ENCODE results near the gene OPCML. TPM values are rescaled to one million over a fixed set of nuclear protein-coding genes. Genes with fewer than 3 reads are reported as not detected.

OPCML gene
- total RNA-seq, 1 experiment from 2014 or later: 0.94 TPM

DNA sequence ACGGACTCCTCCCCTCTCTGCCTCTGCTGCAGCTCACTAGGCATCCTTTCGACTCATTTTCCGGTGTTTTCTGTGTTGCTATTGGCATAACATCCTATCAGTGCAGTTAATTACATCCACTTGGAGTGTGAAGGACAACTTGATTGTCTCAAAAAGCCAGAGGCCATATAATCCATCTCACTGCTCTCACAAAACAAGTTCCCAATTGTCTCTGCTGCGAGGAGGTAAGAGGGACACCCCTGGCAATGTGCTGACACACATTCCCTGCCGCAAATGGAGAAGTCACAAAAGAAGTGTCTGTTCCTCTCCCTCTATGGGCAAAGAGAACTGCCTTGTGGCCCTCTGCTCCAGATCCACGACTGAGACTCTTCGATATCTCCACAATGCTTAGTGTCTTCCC, 618.4 kb downstream of the OPCML start:
- Mint-ChIP-seq H3K36me3 (ENCODE audit: insufficient read depth in 1 of 3, low read depth in 3 of 3) (no peaks in the 10 kb centered on the region), H3K27ac (no peak overlapping the region), H3K9me3 (no peaks in the 10 kb centered on the region), H3K27me3 (ENCODE audit: low read depth) (no peaks in the 10 kb centered on the region), H3K4me1 (peaks cover 7 to 10% of the 10 kb centered on the region in 2 experiments), H3K4me3 (no peak overlapping the region)
- H2BK5ac ChIP-seq (ENCODE audit: insufficient read length, low read length): no peak overlapping the region
- no peak overlapping the region for H3K56ac ChIP-seq (ENCODE audit: insufficient read length, low read depth, low read length)
- H4K20me1 ChIP-seq (ENCODE audit: control insufficient read depth, insufficient read depth, insufficient read length): no peaks in the 10 kb centered on the region
- no peak overlapping the region for H2BK20ac ChIP-seq (ENCODE audit: low read depth, low read length, poor library complexity, severe bottlenecking)
- H3K27me3 ChIP-seq (ENCODE audit: insufficient read depth, low read length): no peaks in the 10 kb centered on the region
- no peak overlapping the region for H2BK15ac ChIP-seq (ENCODE audit: low read depth, low read length)
- no CpG with 5 or more reads among the region's 7 CpGs for WGBS (ENCODE audit: extremely low coverage, insufficient read length, low lambda C conversion rate)
- H3K4me2 ChIP-seq (ENCODE audit: insufficient read depth, insufficient read length, low read length): no peak overlapping the region
- H3K23me2 ChIP-seq (ENCODE audit: insufficient read length, low read depth, low read length, poor library complexity, severe bottlenecking): no peaks in the 10 kb centered on the region
- no peak overlapping the region for H4K8ac ChIP-seq (replicated peaks; ENCODE audit: insufficient read length, low read depth, low read length)
- no peak overlapping the region for H3K4ac ChIP-seq (ENCODE audit: low read depth, low read length)
- no peak overlapping the region for H2BK120ac ChIP-seq (ENCODE audit: low read depth, low read length, poor library complexity, severe bottlenecking)
- H2BK12ac ChIP-seq (ENCODE audit: insufficient read length, low read depth, low read length): no peak overlapping the region
- DNase-seq: no peak
- no peak overlapping the region for H2AFZ ChIP-seq (ENCODE audit: low read length)
- H3K4me1 ChIP-seq (ENCODE audit: insufficient read depth, low read length): no peaks in the 10 kb centered on the region
- TF ChIP-seq, protein P1, sequence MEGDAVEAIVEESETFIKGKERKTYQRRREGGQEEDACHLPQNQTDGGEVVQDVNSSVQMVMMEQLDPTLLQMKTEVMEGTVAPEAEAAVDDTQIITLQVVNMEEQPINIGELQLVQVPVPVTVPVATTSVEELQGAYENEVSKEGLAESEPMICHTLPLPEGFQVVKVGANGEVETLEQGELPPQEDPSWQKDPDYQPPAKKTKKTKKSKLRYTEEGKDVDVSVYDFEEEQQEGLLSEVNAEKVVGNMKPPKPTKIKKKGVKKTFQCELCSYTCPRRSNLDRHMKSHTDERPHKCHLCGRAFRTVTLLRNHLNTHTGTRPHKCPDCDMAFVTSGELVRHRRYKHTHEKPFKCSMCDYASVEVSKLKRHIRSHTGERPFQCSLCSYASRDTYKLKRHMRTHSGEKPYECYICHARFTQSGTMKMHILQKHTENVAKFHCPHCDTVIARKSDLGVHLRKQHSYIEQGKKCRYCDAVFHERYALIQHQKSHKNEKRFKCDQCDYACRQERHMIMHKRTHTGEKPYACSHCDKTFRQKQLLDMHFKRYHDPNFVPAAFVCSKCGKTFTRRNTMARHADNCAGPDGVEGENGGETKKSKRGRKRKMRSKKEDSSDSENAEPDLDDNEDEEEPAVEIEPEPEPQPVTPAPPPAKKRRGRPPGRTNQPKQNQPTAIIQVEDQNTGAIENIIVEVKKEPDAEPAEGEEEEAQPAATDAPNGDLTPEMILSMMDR (conservative IDR thresholded peaks at IDR 0.05): no peak
- no peak overlapping the region for H3K9ac ChIP-seq (ENCODE audit: extremely low read depth, insufficient read length, low read length)
- no peaks in the 10 kb centered on the region for H3K79me1 ChIP-seq (ENCODE audit: insufficient read depth, low read depth, low read length, poor library complexity, severe bottlenecking)
- no peaks in the 10 kb centered on the region for H3K79me2 ChIP-seq (ENCODE audit: insufficient read depth, low read length)
- H3K23ac ChIP-seq (ENCODE audit: insufficient read length, low read depth, low read length): no peak overlapping the region
- H2AK5ac ChIP-seq (ENCODE audit: insufficient read length, low read length): no peak overlapping the region
- no peak overlapping the region for H3K27ac ChIP-seq (ENCODE audit: insufficient read length, low read depth, low read length)
- no peak overlapping the region for H4K91ac ChIP-seq (ENCODE audit: insufficient read length, low read depth, low read length)
- no peak overlapping the region for H3T11ph ChIP-seq (ENCODE audit: low read length)
- H3K9me3 ChIP-seq (ENCODE audit: control insufficient read depth, low read depth, low read length): no peaks in the 10 kb centered on the region
- no peak overlapping the region for H4K5ac ChIP-seq (ENCODE audit: insufficient read length, low read depth, low read length)
- H3K18ac ChIP-seq (ENCODE audit: insufficient read length, low read depth, low read length): no peak overlapping the region
- H3K14ac ChIP-seq (ENCODE audit: insufficient read depth, low read length): no peak overlapping the region

All from H9 (cell line).